ENCODE measurements around the gene GRID1.
"Not testable (repeated sequence)": the region's sequence is repeated elsewhere in the genome, so short reads cannot be mapped to it uniquely, and the experiment has no call there.

Gene GRID1

DNA sequence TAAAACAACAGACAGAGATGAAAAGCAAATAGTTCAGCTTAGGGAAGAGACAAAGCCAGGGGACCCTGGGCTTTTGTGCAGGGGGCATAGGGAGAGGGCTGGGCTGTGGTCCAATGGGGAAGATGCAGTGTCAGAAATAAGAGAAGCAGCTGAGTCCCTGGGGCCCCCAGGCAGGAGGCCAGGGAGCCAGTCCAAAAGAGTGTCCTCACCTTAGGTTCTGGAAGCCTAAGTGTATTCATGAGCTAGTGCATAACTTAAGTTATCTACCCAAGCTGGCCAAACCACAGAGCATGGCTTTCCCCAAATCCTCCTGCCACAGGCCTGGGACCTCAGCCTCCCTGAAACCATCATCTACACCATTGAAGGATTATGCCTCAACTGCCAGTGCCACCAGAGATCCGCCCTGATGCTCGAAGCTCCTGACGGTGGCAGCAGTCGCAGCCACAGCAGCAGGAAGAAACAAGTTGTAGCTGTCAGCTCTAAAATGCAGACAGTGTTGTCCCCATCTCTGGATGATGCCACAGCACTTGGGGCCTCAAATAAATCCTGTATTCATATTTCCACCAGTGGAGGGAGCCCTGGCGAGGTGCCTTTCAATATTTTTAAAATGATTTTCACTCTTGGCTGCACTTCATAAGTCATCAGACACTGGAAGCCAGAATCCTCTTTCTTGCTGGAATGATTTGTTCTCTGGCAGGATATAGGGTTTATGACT is 574.6 kb downstream of the GRID1 start:
- DNase-seq (ENCODE audit: low spot score) = no peak

DNA sequence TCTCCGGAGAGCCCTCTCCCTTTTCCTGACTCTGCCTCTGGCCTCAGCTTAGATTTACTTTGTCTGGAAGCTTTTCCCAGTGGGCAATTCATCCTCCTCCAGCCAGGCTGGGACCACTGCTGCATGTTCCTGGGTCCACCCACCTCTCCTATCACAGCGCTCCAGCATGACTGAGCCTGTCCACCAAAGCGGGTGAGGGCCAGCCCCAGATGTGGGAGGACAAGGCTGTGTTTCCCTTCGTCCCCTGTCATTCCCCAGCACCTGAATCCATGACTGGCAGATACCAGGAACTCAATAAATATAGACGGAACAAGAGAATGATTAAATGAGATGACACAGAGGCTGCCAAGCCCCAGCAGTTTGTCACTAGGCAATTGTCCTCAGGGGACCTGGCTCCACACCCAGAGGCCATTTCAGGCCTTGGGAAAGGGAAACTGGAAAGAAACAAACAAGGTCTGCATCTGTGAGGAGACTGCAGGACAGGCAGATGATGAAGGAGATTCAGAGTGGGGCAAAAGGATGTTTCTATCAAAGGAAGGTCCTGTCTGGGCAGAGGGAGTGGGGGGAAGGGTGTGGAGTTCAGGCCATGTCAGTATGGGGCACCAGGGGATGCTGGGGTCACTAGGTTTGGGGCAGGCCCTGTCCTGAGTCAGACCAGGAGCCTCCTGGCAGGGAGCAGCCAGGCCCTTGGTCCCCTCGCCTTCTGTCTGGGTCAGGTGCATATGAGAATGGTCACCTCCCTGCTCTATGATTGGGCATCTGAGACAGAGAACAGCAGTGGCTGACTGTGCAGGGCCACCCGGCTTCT is 576.4 kb downstream of the GRID1 start:
- DNase-seq (ENCODE audit: low spot score) = no peak

DNA sequence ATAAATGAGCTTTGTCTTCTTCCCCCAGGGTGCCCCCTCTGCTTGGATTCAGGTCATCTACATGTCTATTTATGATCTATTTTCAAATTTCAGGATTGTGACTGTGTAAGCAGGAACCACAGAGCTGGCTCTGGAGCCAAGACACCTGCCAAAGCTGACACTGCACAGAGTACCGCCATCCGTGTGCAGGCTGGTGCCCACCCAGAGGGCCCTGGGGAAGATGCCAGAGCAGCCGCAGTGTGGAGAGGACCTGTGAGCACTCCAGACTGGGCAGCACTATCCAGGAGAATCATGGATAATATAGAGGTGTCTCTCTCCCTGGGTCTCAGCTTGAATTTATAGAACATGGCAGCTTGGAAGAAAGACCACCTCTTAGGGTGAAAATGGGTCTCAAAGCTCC is 577.5 kb downstream of the GRID1 start:
- DNase-seq (ENCODE audit: low spot score) = no peak

- no peak for DNase-seq (ENCODE audit: low spot score)
These were observed 578.0 kb downstream of the GRID1 start for GRCh38 chr10:85788570-85788969.

- DNase-seq (ENCODE audit: low spot score) = no peak
These were observed 578.7 kb downstream of the GRID1 start for GRCh38 chr10:85787881-85788280.

- no peak for DNase-seq (ENCODE audit: low spot score)
These were observed 579.2 kb downstream of the GRID1 start for GRCh38 chr10:85787393-85787792.

GRCh38 chr10:85786401-85786899 is 580.1 kb downstream of the GRID1 start:
- DNase-seq (ENCODE audit: low spot score) = no peak

DNA sequence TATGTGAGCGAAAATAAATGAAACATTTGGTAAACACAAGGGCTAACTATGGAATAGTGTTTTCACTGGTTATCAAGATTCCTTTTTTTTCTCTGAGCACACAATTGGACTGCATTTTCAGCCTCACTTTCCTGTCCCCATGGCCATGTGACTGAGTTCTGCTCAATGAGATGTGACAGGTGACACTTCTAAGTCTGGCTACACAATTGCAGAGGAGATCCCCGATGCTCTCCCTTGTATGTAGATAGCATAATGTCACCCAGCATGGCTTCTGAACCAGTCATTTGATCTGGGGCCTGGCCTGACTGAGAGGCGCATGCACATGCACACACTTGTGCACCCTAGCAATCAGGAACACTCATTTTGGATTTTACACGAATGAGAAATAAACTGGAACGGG is 581.8 kb downstream of the GRID1 start:
- no peak for DNase-seq (ENCODE audit: low spot score)

GRCh38 chr10:85781404-85781803 is 585.2 kb downstream of the GRID1 start:
- no peak for DNase-seq (ENCODE audit: low spot score)

DNA sequence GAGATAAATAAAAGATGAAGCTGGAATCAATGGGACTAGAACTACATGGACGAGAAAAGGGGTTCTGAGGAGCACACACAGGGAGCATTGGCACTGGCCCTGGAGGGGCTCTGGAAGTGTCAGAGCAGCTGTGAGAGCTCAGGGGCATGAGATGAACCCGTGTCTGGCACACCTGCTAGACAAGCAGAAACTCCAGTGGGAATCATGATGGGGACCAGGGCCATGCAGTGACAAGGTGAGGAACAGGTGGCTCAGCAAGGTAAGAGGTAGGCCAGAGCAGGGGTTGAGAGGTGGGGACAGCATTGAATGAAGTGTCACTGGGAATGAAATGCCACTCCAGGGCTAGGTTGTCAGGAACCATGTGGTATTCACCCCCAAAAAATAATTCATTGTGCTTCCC is 588.5 kb downstream of the GRID1 start:
- DNase-seq (ENCODE audit: low spot score) = no peak

DNA sequence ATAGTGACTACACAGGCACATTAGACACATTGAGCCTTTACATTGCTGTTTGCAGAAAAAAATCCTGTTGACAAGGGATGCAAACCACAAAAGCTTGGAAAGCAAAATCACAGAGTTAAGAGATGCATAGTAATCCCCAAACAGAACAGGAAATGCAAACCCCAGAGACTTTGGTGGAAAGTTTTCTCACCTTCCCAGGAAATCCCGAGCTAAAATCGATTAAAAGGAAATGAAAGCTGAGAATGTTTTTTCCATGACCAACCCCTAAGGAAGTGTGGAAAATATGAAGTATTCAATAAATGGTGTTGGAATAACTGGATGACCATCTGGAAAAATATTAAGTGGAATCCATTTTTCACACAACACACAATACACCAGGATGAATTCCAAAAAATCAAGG is 598.7 kb downstream of the GRID1 start:
- DNase-seq (ENCODE audit: low spot score) = no peak

DNA sequence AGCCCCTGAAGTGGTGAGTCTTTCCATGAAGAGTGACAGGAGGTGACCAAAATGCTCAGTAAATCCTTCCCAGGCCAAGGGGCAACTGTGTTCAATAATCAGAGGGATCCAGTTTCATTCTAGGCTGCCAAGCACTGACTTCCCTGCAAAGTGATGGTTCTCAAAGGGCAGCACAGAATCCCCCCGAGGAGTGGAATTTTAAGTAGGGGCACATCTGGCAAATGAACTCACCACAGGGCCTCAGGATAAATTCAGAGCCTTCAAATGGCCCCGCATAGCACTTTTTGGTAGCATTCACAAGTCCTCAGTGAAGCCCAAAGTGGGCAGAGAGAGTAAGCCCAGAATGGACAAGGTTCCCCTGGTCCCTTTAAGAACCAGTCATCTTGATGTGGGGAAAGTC is 602.5 kb downstream of the GRID1 start:
- no peak for DNase-seq (ENCODE audit: low spot score)

- no peak for DNase-seq (ENCODE audit: low spot score)
These were observed 604.6 kb downstream of the GRID1 start for GRCh38 chr10:85761906-85762445.

GRCh38 chr10:85741626-85742300 is 624.8 kb downstream of the GRID1 start:
- DNase-seq (ENCODE audit: low spot score) = no peak

DNA sequence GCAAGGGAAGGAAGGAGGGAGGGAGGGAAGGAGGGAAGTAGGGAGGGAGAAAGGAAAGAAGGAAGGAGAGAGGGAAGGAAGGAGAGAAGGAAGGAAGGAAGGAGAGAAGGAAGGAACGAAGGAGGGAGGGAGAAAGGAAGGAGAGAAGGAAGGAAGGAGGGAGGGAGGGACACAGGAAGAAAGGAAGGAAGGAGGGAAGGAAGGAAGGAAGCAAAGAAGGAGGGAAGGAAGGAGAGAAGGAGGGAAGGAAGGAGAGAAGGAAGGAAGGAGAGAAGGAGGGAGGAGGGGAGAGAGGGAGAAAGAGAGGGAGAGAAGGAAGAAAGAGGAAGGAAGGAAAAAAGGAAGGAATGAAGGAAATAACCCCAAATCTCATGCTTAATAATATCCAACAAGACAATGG is 630.6 kb downstream of the GRID1 start:
- no peak for DNase-seq (ENCODE audit: low spot score)

DNA sequence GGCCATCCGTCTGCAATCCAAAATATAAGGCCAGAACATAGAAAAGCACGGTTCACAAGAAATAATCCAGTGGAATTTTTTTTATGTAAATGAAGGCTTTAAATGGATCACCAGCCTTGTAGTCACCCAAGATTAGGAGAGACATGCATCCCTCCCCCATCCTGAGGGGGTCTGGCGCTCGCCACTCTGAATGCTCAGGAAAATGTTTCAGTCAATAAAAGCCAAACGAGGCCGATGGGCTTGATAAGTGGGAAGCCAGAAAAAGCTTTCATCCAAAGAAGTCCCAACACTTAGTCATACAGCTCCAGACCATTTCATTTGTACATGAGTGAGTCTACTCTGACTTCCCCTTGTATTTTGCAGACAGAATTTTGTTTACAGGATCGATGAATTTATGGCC is 631.8 kb downstream of the GRID1 start:
- no peak for DNase-seq (ENCODE audit: low spot score)

DNA sequence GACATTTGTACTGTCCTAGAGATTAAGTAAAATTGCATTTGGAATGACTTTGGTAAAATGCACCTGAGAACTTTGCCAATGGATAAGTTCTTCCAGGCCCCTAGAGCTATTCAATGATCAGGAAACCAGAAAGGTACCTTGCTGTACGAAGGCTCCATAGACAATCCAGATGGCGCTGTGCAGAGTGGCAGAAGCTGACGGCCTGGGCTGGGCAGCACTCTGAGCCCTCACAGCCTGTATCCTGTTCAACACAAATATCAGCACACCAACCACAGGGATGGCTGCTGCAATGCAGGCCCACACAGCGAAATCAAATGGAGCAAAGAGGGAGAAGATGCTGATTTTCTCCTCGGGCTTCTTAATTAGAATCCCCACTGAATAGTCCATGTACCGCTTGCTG is 642.4 kb downstream of the GRID1 start:
- no peak for DNase-seq (ENCODE audit: low spot score)

DNA sequence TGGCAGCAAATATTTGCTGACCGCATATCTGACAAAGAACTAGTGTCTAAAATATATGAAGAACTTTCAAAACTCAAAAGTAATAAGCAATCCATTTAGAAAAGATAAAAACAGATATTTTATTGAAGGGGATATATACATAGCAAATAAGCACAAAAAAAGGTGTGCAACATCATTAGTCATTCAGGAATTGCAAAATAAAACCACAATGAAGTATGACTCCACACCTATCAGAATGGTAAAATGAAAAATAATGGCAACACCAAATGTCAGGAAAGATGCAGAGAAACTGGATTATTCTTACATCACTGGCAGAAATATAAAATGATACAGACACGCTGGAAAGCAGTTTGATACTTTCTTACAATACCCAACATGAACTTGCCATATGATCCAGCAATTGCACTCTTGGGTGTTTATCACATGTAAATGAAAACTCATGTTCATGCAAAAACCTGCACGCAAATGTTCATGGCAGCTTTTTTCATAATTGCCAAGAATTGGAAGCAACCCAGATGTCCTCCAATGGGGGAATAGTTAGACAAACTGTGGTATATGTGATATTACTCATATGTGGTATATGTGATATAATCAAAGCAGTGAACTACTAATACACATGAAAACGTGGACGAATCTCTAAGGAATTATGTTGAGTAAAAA is 645.5 kb downstream of the GRID1 start:
- DNase-seq (ENCODE audit: low spot score) = no peak

- DNase-seq (ENCODE audit: low spot score) = no peak
These were observed 647.2 kb downstream of the GRID1 start for GRCh38 chr10:85719408-85719807.

- no peak for DNase-seq (ENCODE audit: low spot score)
These were observed 652.7 kb downstream of the GRID1 start for GRCh38 chr10:85713885-85714284.

DNA sequence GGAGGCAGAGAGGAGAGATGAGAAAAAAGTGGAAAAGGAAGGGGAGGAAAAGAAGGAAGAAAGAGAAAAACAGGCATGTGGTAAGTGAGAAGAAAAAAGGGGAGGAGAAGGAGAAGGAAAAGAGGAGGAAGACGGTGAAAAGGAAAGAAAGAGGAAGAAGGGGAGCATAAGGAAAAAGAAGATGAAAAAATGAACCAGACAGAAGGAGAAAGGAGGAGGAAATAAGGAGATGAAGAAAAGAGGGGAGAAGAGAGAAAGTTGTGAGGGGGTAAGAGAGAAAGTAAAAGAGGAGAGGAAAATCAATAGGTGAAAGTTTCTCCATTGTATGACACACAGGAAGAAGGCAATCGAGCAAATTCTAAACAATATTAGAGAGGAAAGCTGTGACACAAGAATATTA is 663.8 kb downstream of the GRID1 start:
- DNase-seq (ENCODE audit: low spot score) = no peak

- not testable (repeated sequence) for DNase-seq (ENCODE audit: low spot score)
These were observed 667.5 kb downstream of the GRID1 start for GRCh38 chr10:85699066-85699465.

Data from D341Med (cell line).